ENCODE measurements around the gene PLEKHN1. TPM values are rescaled to one million over a fixed set of nuclear protein-coding genes. Genes with fewer than 3 reads are reported as not detected.
A peak's percentile ranks its signal among the peaks of the same experiment; 100 is the strongest.

The PLEKHN1 gene
- total RNA-seq, 1 donor from 2014 or later, result 13.2 TPM

- DNase-seq (ENCODE audit: low read depth), result no peak
- Histone ChIP-seq H3K36me3 (ENCODE audit: control insufficient read depth, insufficient read depth, low read length) (no peaks in the 10 kb centered on the region), H3K4me3 (ENCODE audit: low read depth, low read length) (peak overlapping the region; percentile 83), H3K27me3 (ENCODE audit: control insufficient read depth, insufficient read depth, low read length) (peaks cover 14% of the 10 kb centered on the region)
- TF ChIP-seq CTCF (IDR thresholded peaks at IDR 0.05; ENCODE audit: insufficient read depth, low read length, poor library complexity, severe bottlenecking), result no peak
Observed at GRCh38 chr1:997993-998744, 31.9 kb downstream of the PLEKHN1 start.

GRCh38 chr1:998745-998994, 32.4 kb downstream of the PLEKHN1 start:
- no peak for DNase-seq (ENCODE audit: low read depth)
- Histone ChIP-seq H3K36me3 (ENCODE audit: control insufficient read depth, insufficient read depth, low read length) (no peaks in the 10 kb centered on the region), H3K4me3 (ENCODE audit: low read depth, low read length) (peak overlapping the region; percentile 83), H3K27me3 (ENCODE audit: control insufficient read depth, insufficient read depth, low read length) (peaks cover 14% of the 10 kb centered on the region)
- TF ChIP-seq CTCF (IDR thresholded peaks at IDR 0.05; ENCODE audit: insufficient read depth, low read length, poor library complexity, severe bottlenecking), result no peak

DNA sequence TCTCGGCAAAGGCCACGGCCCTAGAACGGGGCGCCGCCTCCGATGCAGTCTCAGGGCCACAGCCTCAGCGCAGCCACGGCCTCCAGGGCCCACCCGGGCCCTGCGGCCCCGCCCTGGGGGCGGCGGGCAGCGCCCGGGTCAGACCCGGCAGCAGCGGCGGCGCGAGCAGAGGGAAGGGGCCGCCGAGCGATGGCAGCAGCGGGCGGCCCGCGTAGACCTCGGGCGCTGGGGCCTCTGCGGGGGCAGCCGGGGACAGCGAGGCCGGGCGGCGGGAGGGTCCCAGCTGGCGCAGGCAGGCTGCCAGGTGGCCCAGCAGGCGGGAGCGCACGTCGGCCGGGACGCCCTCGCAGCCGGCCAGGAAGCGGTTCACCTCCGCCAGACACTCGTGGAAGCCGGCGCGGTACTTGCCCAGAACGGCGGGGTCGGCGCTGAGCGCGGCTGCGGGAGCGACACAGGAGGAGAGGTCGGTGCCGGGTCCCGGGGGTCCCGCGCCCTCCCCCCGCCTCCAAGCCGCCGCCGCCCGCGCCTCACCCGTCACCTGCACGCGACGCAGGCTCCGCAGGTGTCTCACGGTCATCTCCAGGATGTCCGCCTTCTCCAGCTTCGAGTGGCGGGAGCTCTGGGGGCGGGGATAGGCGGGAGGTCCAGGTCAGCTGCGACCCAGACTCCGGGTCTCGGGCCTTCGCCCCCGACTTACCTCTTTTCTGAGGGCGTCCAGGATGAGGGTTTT, 32.9 kb downstream of the PLEKHN1 start:
- H3K27me3 ChIP-seq (ENCODE audit: control insufficient read depth, insufficient read depth, low read length), result peaks cover 14% of the 10 kb centered on the region
- H3K4me3 ChIP-seq (ENCODE audit: low read depth, low read length), result peak overlapping the region; percentile 83
- DNase-seq (ENCODE audit: low read depth), result no peak
- TF ChIP-seq CTCF (IDR thresholded peaks at IDR 0.05; ENCODE audit: insufficient read depth, low read length, poor library complexity, severe bottlenecking), result no peak
- H3K36me3 ChIP-seq (ENCODE audit: control insufficient read depth, insufficient read depth, low read length), result no peaks in the 10 kb centered on the region

- TF ChIP-seq CTCF (IDR thresholded peaks at IDR 0.05; ENCODE audit: insufficient read depth, low read length, poor library complexity, severe bottlenecking), result no peak
- DNase-seq (ENCODE audit: low read depth), result peak; percentile 65
- H3K27me3 ChIP-seq (ENCODE audit: control insufficient read depth, insufficient read depth, low read length), result peaks cover 14% of the 10 kb centered on the region
Observed at GRCh38 chr1:999725-1000356, 33.6 kb downstream of the PLEKHN1 start, which contains the start of gene HES4. Gene HES4, minus strand, starts transcription at chr1:1000097. Its CDS starts 124 bp downstream, at chr1:999973.

DNA sequence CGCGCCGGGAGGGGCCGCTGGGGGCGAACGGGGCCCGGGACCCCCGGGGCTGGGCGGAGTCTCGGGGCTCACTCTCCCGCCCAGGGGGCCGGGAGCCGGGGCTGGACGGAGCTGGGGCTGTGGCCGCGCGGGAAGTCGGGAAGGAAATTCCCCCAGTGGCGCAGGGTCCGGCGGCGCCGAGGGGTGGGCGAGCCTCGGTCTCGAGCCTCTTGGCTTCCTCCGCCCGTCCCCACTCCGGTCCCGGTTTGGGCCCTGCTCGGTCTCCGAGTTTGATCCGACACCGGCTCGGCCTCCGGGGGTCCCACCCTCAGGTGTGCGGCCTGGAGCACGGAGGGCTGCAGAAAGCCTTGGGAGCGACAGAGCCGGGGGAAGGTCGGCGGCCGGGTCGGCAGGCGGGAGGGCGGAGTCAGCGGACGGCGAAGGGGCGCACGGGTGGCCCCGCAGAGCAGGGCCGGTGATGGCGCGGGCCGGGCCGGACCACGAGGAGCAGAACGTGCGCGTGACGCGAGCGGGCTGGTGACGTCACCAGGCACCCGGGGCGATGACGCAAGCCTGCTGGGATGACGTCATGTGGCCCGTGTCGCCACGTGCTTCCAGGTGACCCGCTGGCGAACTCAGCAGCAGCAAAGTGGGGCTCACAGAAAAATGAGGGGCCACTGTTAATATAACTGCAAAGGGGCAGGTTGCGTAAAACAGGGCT, 34.2 kb downstream of the PLEKHN1 start:
- peak; percentile 26 for DNase-seq (ENCODE audit: low read depth)
- H3K4me3 ChIP-seq (ENCODE audit: low read depth, low read length), result peak overlapping the region; percentile 83
- TF ChIP-seq CTCF (IDR thresholded peaks at IDR 0.05; ENCODE audit: insufficient read depth, low read length, poor library complexity, severe bottlenecking), result no peak
- peaks cover 13% of the 10 kb centered on the region for H3K27me3 ChIP-seq (ENCODE audit: control insufficient read depth, insufficient read depth, low read length)
- H3K36me3 ChIP-seq (ENCODE audit: control insufficient read depth, insufficient read depth, low read length), result no peaks in the 10 kb centered on the region

More at GRCh38 chr1:999725-1000356, 33.6 kb downstream of the PLEKHN1 start, which contains the start of gene HES4:
- Histone ChIP-seq H3K36me3 (ENCODE audit: control insufficient read depth, insufficient read depth, low read length) (no peaks in the 10 kb centered on the region), H3K4me3 (ENCODE audit: low read depth, low read length) (peak within 1 kb of the TSS; percentile 83)

Data from kidney epithelial cell (primary cell).